SH-SY5Y (cell line): ENCODE results near the gene ACTR5.

Experiments used
- GATA2 ChIP-seq: IDR thresholded peaks from 2 replicates; pipeline ENCODE4 v1.6.1; 2011; ENCODE audit warnings: mild to moderate bottlenecking, low read depth, low read length
- GATA3 ChIP-seq: IDR thresholded peaks from 2 replicates; pipeline ENCODE4 v1.6.1; 2011; ENCODE audit warnings: low read depth, mild to moderate bottlenecking, low read length, moderate library complexity

ACTR5 gene

GRCh38 chr20:38725931-38726803 is 22.1 kb upstream of the ACTR5 start:
- TF ChIP-seq GATA3 (no peak), GATA2 (no peak)

- TF ChIP-seq GATA3 (no peak), GATA2 (no peak)
Measured at GRCh38 chr20:38726804-38727606, 21.3 kb upstream of the ACTR5 start.

GRCh38 chr20:38727607-38728190 is 20.6 kb upstream of the ACTR5 start:
- no peak for TF ChIP-seq GATA3
- no peak for TF ChIP-seq GATA2

- TF ChIP-seq GATA2 (no peak), GATA3 (no peak)
Measured at GRCh38 chr20:38728191-38728781, 20.0 kb upstream of the ACTR5 start.

GRCh38 chr20:38728911-38729642 is 19.2 kb upstream of the ACTR5 start:
- no peak for TF ChIP-seq GATA3
- TF ChIP-seq GATA2 = no peak

- no peak for TF ChIP-seq GATA2
- no peak for TF ChIP-seq GATA3
Measured at GRCh38 chr20:38729767-38730166, 18.5 kb upstream of the ACTR5 start.

GRCh38 chr20:38730167-38730988 is 17.9 kb upstream of the ACTR5 start:
- TF ChIP-seq GATA3 = no peak
- TF ChIP-seq GATA2 = no peak

GRCh38 chr20:38730989-38731737 is 17.1 kb upstream of the ACTR5 start:
- TF ChIP-seq GATA2 (no peak), GATA3 (no peak)

- TF ChIP-seq GATA3 (no peak), GATA2 (no peak)
Measured at GRCh38 chr20:38731738-38732113, 16.5 kb upstream of the ACTR5 start.

GRCh38 chr20:38732981-38733380 is 15.3 kb upstream of the ACTR5 start:
- TF ChIP-seq GATA3 (no peak), GATA2 (no peak)

- TF ChIP-seq GATA3 = no peak
- no peak for TF ChIP-seq GATA2
Measured at GRCh38 chr20:38735172-38735571, 13.1 kb upstream of the ACTR5 start.

GRCh38 chr20:38737887-38738286 is 10.4 kb upstream of the ACTR5 start:
- TF ChIP-seq GATA3 (no peak), GATA2 (no peak)
